SJSA1 (cell line): Measurements from ENCODE around the gene PRM1. TPM values are rescaled to one million over a fixed set of nuclear protein-coding genes. Genes with fewer than 3 reads are reported as not detected.

Source experiments
- DNase-seq, 2 experiments: peaks; one replicate each; pipeline ENCODE4 v3.0.0-alpha.2; 2015 to 2020; ENCODE audit warnings: low spot score in 2 of 2, low read depth in 1 of 2
- H3K27ac ChIP-seq: fragments of 250-450 bp; sonication (Bioruptor Pico); 2 replicates; pipeline ENCODE4 v1.5.1; 2020; ENCODE audit warnings: mild to moderate bottlenecking, moderate library complexity
- H3K27me3 ChIP-seq: fragments of 250-450 bp; sonication (Bioruptor Pico); replicated peaks from 2 replicates; pipeline ENCODE4 v1.5.1; 2020; ENCODE audit warnings: mild to moderate bottlenecking, moderate library complexity
- H3K36me3 ChIP-seq: fragments of 250-450 bp; sonication (Bioruptor Pico); 2 replicates; pipeline ENCODE4 v1.5.1; 2020; ENCODE audit warnings: mild to moderate bottlenecking
- H3K4me1 ChIP-seq: fragments of 250-450 bp; sonication (Bioruptor Pico); replicated peaks from 2 replicates; pipeline ENCODE4 v1.6.1; 2021; ENCODE audit warnings: mild to moderate bottlenecking
- H3K4me3 ChIP-seq: fragments of 250-450 bp; sonication (Bioruptor Pico); 2 replicates; pipeline ENCODE4 v1.5.1; 2020; ENCODE audit warnings: mild to moderate bottlenecking
- H3K9me3 ChIP-seq: fragments of 250-450 bp; sonication (Bioruptor Pico); replicated peaks from 2 replicates; pipeline ENCODE4 v1.5.1; 2020; ENCODE audit warnings: mild to moderate bottlenecking
- total RNA-seq: library from RNA; depleted of rRNA; stranded (reverse); fragments of >200 nt; shearing (Covaris generic); gene quantifications from 2 replicates; pipeline ENCODE4 v1.2.3, GENCODE V29; 2014; rRNA removed

PRM1 gene
- not detected in 2 replicates for total RNA-seq

- Histone ChIP-seq H3K4me1 (no peaks in the 10 kb centered on the region), H3K36me3 (no peaks in the 10 kb centered on the region), H3K9me3 (no peaks in the 10 kb centered on the region), H3K27ac (no peak within 1 kb of the TSS), H3K27me3 (no peaks in the 10 kb centered on the region), H3K4me3 (no peak within 1 kb of the TSS)
- DNase-seq = no peak
Observed at GRCh38 chr16:11280616-11281522, at the start of gene PRM1. Gene PRM1 (minus strand): TSS chr16:11281330. CDS start chr16:11281238, 92 bp downstream.

- DNase-seq = no peak
- Histone ChIP-seq H3K36me3 (no peaks in the 10 kb centered on the region), H3K4me3 (no peak overlapping the region), H3K27ac (no peak overlapping the region), H3K4me1 (peaks cover 48% of the 10 kb centered on the region), H3K9me3 (peaks cover 3% of the 10 kb centered on the region; the same call in 1 of the 2 replicates), H3K27me3 (no peaks in the 10 kb centered on the region)
Observed at GRCh38 chr16:11330526-11331237, 49.6 kb upstream of the PRM1 start.

GRCh38 chr16:11329891-11330290 is 48.8 kb upstream of the PRM1 start:
- no peak for DNase-seq
- H3K4me3 ChIP-seq = no peak overlapping the region
- H3K27ac ChIP-seq = peak overlapping the region; percentile 14; the same call in 1 of the 2 replicates
- no peaks in the 10 kb centered on the region for H3K36me3 ChIP-seq
- H3K27me3 ChIP-seq = no peaks in the 10 kb centered on the region
- peaks cover 3% of the 10 kb centered on the region; the same call in 1 of the 2 replicates for H3K9me3 ChIP-seq
- H3K4me1 ChIP-seq = peaks cover 56% of the 10 kb centered on the region

GRCh38 chr16:11329071-11329491 is 48.0 kb upstream of the PRM1 start:
- Histone ChIP-seq H3K4me3 (peak overlapping the region; percentile 8), H3K9me3 (0 out of 2 replicates have a peak, but pooled peaks cover 3% of the 10 kb centered on the region), H3K4me1 (peaks cover 56% of the 10 kb centered on the region), H3K27me3 (no peaks in the 10 kb centered on the region), H3K36me3 (no peaks in the 10 kb centered on the region), H3K27ac (peak overlapping the region; percentile 52)
- DNase-seq = peak in 1 of 2 experiments; percentile 71

GRCh38 chr16:11328172-11329070 is 47.3 kb upstream of the PRM1 start:
- Histone ChIP-seq H3K36me3 (no peaks in the 10 kb centered on the region), H3K4me3 (peak overlapping the region; percentile 8), H3K27ac (peak overlapping the region; percentile 52), H3K27me3 (no peaks in the 10 kb centered on the region), H3K4me1 (peaks cover 59% of the 10 kb centered on the region), H3K9me3 (0 out of 2 replicates have a peak, but pooled peaks cover 3% of the 10 kb centered on the region)
- DNase-seq = peak; percentile 88 to 89

- H3K27me3 ChIP-seq = no peaks in the 10 kb centered on the region
- H3K36me3 ChIP-seq = no peaks in the 10 kb centered on the region
- H3K4me3 ChIP-seq = no peak overlapping the region
- 0 out of 2 replicates have a peak, but pooled peaks cover 3% of the 10 kb centered on the region for H3K9me3 ChIP-seq
- H3K27ac ChIP-seq = peak overlapping the region; percentile 63
- peaks cover 64% of the 10 kb centered on the region for H3K4me1 ChIP-seq
- peak; percentile 84 to 87 for DNase-seq
Observed at GRCh38 chr16:11327277-11328171, 46.4 kb upstream of the PRM1 start.

GRCh38 chr16:11326737-11327276 is 45.7 kb upstream of the PRM1 start:
- Histone ChIP-seq H3K9me3 (0 out of 2 replicates have a peak, but pooled peaks cover 3% of the 10 kb centered on the region), H3K27me3 (no peaks in the 10 kb centered on the region), H3K4me1 (peaks cover 64% of the 10 kb centered on the region), H3K4me3 (no peak overlapping the region), H3K27ac (peak overlapping the region; percentile 63), H3K36me3 (no peaks in the 10 kb centered on the region)
- DNase-seq = no peak

GRCh38 chr16:11326084-11326736 is 45.1 kb upstream of the PRM1 start:
- DNase-seq = peak; percentile 83 to 88
- peak overlapping the region; percentile 63 for H3K27ac ChIP-seq
- peaks cover 64% of the 10 kb centered on the region for H3K4me1 ChIP-seq
- no peaks in the 10 kb centered on the region for H3K27me3 ChIP-seq
- no peaks in the 10 kb centered on the region for H3K36me3 ChIP-seq
- H3K4me3 ChIP-seq = no peak overlapping the region
- 0 out of 2 replicates have a peak, but pooled peaks cover 3% of the 10 kb centered on the region for H3K9me3 ChIP-seq

- Histone ChIP-seq H3K27me3 (no peaks in the 10 kb centered on the region), H3K27ac (peak overlapping the region; percentile 63), H3K4me3 (no peak overlapping the region), H3K4me1 (peaks cover 62% of the 10 kb centered on the region), H3K9me3 (0 out of 2 replicates have a peak, but pooled peaks cover 3% of the 10 kb centered on the region), H3K36me3 (no peaks in the 10 kb centered on the region)
- DNase-seq = no peak
Observed at GRCh38 chr16:11325404-11326083, 44.4 kb upstream of the PRM1 start.

- no peak overlapping the region for H3K27ac ChIP-seq
- DNase-seq = no peak
- H3K27me3 ChIP-seq = no peaks in the 10 kb centered on the region
- 0 out of 2 replicates have a peak, but pooled peaks cover 3% of the 10 kb centered on the region for H3K9me3 ChIP-seq
- H3K36me3 ChIP-seq = no peaks in the 10 kb centered on the region
- H3K4me3 ChIP-seq = no peak overlapping the region
- H3K4me1 ChIP-seq = peaks cover 58% of the 10 kb centered on the region
Observed at GRCh38 chr16:11323551-11324336, 42.6 kb upstream of the PRM1 start.

- DNase-seq = no peak
Observed at GRCh38 chr16:11322823-11323222, 41.7 kb upstream of the PRM1 start.

More at GRCh38 chr16:11322823-11323222, 41.7 kb upstream of the PRM1 start:
- Histone ChIP-seq H3K27ac (no peak overlapping the region), H3K36me3 (no peaks in the 10 kb centered on the region), H3K4me1 (peaks cover 56% of the 10 kb centered on the region), H3K9me3 (0 out of 2 replicates have a peak, but pooled peaks cover 3% of the 10 kb centered on the region), H3K4me3 (no peak overlapping the region), H3K27me3 (no peaks in the 10 kb centered on the region)
